ENCODE data around the gene DOHH.

DOHH gene

DNA sequence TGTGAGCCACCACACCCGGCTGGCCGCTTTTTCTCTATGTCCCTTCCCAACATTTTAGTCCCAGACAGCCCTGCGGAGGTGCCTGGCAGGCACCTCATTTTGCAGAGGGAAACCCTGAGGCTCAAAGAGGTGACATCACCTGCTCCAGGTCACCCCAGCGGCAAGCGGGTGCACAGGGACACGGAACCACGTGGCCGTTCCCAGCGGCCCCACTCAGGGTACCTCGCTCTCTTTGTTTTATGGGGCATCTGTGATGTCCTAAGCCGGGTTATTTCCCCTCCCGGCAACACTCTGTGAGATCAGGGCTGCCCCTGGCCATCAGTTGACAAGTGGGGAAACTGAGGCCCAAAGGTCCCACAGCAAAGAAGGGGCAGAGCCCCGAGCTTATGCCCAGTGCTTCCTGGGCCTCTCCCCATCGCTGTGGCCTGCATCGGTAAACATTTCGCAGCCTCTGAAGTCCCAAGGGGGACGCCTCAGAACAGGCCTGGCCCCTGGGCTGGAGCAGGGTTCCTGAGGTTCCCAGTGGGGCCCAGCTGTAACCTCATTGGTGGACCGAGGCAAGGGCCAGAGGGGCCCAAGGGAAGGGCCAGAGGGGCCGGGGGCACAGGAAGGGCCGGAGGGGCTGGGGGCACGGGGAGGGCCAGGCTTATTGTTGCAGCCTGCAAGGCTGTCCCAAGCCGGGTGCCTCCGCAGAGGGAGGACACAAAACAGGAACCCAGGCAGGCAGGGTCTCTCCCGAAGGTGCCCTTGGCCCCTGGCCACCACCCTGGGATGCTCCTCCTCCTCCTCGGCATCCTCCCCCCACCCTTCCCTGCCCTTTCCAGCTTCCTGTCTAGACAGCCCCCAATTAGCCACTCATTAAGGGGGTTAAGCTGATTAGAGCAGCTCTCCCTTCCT is 59.1 kb downstream of the DOHH start:
- no peak for DNase-seq (ENCODE audit: low spot score)

Measured in iPS-NIHi11 (cell line).